GM12891 (cell line): ENCODE data around the gene ACSS1.

Source experiments
- DNase-seq: peaks from one replicate; pipeline ENCODE4 v3.0.0; 2011; ENCODE audit warnings: low spot score; ENCODE audit not compliant: insufficient read length
- FAIRE-seq: peaks from 2 replicates; lab custom pipeline; 2011; peaks lifted over from hg19 to GRCh38; lab: Jason Lieb, UNC
- PAX5 ChIP-seq: IDR thresholded peaks from 2 replicates; pipeline ENCODE4 v1.6.1; 2011; ENCODE audit warnings: low read length, moderate library complexity, mild to moderate bottlenecking; ENCODE audit not compliant: insufficient read depth, severe bottlenecking
- POLR2A ChIP-seq: IDR thresholded peaks from 2 replicates; pipeline ENCODE4 v1.6.1; 2011; ENCODE audit warnings: low read depth, low read length, control low read depth
- POLR2AphosphoS5 ChIP-seq: IDR thresholded peaks from 2 replicates; pipeline ENCODE4 v1.6.1; 2011; ENCODE audit warnings: low read depth, low read length, control low read depth
- POU2F2 ChIP-seq: IDR thresholded peaks from 2 replicates; pipeline ENCODE4 v1.6.1; 2011; ENCODE audit warnings: low read depth, mild to moderate bottlenecking, control low read depth, low read length, moderate library complexity
- SPI1 ChIP-seq: IDR thresholded peaks from 2 replicates; pipeline ENCODE4 v1.6.1; 2011; ENCODE audit warnings: low read depth, low read length, control low read depth
- TAF1 ChIP-seq: IDR thresholded peaks from 2 replicates; pipeline ENCODE4 v1.6.1; 2011; ENCODE audit warnings: low read depth, low read length, control low read depth

The ACSS1 gene

DNA sequence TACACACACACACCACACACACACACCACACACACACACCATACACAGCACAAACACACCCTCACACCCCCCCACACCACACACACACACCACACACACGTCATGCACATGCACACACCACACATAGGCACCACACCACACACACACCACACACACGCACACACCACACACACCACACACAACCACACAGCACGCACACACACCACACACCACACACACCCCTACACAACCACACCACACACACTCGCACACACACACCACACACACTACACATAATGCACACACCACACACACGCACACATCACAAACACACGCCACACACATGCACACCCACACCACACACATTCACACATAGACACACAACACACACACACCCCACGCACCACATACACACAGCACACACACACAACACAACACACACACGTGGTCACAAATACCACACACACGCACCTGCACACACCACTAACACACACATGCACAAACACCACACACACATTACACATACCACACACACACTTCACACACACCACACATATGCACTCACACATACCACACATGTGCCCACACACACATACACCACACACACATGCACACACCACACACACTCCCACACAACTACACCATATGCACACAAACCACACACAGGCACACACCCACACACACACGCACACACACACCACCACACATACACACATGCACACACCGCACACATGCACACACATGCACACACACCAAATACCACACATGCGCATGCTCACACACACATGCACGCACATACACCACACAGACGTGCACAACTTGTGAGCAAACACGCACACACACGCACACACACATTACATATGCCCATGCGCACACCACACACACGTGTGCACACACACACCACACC lies 9.4 kb upstream of the ACSS1 start:
- TF ChIP-seq POLR2A = no peak
- FAIRE-seq = peak; percentile 94
- DNase-seq = no peak

DNA sequence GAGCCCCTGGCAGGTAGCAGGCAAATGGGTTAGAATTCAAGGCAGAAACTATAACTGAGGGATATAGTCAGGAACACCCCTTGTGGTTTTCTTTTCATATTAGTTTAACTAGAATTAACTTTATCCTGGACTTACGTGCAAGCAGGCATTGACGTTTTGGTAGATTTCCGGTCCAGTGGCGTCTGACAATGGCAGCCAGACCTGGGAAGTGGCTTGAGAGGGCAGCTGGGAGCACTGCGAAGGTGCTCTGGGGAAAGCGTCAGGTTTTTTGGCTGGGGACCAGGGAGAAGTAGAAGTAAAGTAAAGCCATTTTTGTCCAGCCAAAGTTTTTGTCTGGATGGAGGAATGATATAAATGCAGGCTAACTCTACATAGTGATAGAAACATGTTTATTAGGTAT lies 8.4 kb upstream of the ACSS1 start:
- no peak for TF ChIP-seq POLR2A
- no peak for TF ChIP-seq POU2F2
- no peak for TF ChIP-seq POLR2AphosphoS5
- TF ChIP-seq TAF1 = no peak
- no peak for TF ChIP-seq SPI1
- no peak for TF ChIP-seq PAX5
- no peak for FAIRE-seq
- DNase-seq = no peak

DNA sequence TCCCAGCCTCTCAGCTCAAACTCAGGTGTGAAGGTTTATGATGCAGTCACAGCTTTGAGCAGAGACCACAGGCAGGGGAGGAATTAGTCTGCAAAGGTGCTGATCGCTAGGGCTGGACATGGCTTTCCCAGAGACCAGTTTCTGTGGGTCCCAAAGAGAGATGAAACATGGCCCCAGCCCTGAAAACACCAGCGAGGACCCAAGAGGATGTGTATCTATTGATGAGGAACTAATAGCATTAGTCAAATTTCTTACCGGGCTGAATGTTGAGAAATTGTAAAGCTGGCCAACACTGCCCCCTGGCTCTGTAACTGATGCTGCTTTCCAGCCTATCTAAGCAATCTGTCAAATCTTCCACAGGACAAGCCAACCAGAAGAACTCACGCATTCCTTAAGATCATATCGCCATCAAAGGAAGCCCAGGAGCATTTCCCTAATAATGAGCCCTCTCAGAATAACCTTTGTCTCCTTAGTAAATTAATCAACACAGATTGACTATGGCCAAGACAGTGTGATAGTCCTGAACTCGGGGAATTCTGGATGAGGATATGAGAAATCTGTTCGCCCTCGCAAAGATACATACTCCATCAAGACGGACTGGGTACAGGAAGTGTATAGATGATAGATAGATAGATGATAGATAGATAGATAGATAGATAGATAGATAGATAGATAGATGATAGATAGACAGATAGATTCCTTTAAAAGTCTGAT lies 7.8 kb upstream of the ACSS1 start:
- no peak for DNase-seq
- FAIRE-seq = peak; percentile 88

DNA sequence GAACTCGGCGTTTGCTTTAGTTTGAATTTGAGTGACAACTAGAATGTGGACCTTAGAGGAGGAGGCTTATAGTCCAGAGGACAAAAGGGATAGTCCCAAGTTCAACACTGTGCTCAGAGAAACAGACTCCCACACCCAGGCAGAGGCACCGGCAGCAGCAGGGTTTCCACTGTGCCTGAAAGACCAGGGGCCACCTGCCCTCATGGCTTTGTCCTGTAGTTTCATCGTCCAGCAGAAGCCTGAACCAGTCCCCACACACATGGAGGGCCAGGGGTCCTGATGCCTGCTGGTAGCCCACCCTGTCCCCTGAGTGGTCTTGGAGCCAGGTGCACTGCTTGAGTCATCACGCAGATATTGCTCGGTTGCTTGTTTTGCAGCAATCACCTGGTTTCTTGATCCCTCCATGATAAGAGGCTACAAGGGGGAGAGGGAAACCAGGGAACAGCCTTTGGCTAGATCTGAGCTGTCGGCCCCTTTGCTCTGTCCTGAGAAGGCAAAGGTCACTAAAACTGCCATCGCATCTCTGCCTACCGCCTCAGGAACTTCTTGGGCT lies 7.2 kb upstream of the ACSS1 start:
- DNase-seq = no peak
- FAIRE-seq = no peak
- TF ChIP-seq POLR2A (no peak), SPI1 (no peak), POU2F2 (no peak), TAF1 (no peak), PAX5 (no peak), POLR2AphosphoS5 (no peak)

More for the DNA sequence above, 7.8 kb upstream of the ACSS1 start:
- TF ChIP-seq POLR2AphosphoS5 = no peak
- peak; percentile 21; the same call in 1 of the 2 replicates for TF ChIP-seq POU2F2

DNA sequence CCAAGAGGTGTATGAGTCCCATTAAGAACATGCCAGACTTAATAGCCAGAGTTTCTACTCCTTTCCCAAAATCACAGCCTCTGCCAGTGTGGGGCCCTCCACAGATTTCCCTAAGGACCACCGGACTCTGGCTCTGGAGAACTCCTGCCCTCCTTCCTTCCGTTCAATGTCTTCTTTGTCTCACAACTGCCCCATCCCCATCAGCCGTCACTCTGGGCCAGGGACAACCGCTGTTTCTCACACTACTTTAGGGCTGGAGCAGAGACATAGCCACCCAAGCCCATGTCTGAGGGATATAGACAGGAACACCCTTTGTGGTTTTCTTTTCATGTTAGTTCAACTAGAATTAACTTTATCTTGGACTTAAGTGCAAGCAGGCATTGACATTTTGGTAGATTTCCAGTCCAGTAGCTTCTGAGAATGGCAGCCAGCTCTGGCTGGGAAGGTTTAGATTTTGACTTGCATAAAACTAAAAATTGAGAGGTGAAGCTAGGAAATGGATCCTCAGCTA lies 6.7 kb upstream of the ACSS1 start:
- DNase-seq (no peak), FAIRE-seq (no peak)
- TF ChIP-seq POU2F2 = no peak
- no peak for TF ChIP-seq PAX5
- TF ChIP-seq TAF1 = no peak
- TF ChIP-seq POLR2A = no peak
- TF ChIP-seq POLR2AphosphoS5 = no peak
- TF ChIP-seq SPI1 = no peak

DNA sequence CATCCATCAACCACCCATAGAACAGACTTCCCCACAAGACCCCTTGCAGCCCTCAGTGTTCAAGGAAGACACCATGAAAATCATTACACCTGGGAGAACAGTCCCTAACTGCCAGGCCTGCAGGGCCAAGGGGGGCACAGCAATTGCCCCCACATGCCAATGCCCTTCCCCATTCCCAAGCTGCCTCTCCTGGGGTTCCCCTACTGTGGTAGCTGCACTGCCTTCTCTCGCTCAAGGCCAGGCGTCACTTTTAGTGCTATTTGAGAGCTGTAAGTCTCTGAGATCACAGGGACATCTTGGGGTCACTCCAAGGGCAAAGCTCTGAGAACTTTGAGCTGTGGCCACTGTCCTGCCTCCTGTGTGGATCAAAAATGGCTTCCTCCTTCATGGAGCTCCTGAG lies 6.0 kb upstream of the ACSS1 start:
- no peak for DNase-seq
- no peak for FAIRE-seq
- TF ChIP-seq SPI1 (no peak), TAF1 (no peak), POU2F2 (no peak), PAX5 (no peak), POLR2A (no peak), POLR2AphosphoS5 (no peak)

DNA sequence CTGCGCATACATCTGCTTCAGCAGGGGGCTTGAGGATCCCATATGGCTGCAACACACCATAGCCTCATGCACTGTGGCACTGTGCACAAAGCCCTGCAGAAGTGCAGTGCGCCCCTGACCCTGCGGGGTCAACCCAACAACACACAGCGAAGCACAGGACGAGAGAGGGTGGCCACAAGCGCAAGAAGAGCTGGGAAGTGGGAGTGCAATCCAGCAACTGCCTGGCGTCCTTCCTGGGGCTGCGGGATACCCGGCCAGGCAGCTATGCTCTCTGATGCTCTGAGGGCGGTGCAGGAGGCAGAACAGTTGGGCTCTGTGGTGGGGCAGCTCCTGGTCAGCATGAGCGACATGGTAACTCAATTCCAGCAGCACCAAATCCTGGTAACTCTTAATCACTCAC lies 5.6 kb upstream of the ACSS1 start:
- no peak for DNase-seq
- FAIRE-seq = no peak
- TF ChIP-seq POLR2A (no peak), POLR2AphosphoS5 (no peak), SPI1 (no peak), PAX5 (no peak), POU2F2 (no peak), TAF1 (no peak)

DNA sequence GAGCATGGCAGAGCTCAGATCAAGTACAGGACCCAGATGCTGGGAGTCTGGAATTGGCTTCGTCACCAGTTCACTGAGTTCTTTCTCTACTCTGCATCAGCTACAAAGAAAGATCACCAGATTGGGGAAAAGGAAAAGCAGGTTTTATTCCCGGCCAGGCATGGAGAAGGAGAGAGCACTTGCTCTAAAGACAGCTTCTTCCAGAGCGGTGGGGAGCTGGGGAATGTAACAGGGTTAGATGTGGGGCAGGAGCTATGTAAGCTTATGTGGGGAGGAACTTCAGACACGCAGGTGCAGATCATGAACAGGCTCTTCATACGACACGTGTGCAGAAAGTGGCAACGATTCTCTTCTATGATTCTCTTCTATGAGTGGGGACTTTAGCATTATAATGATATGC lies 4.9 kb upstream of the ACSS1 start:
- no peak for DNase-seq
- TF ChIP-seq POLR2A (no peak), POU2F2 (no peak)
- FAIRE-seq = no peak

DNA sequence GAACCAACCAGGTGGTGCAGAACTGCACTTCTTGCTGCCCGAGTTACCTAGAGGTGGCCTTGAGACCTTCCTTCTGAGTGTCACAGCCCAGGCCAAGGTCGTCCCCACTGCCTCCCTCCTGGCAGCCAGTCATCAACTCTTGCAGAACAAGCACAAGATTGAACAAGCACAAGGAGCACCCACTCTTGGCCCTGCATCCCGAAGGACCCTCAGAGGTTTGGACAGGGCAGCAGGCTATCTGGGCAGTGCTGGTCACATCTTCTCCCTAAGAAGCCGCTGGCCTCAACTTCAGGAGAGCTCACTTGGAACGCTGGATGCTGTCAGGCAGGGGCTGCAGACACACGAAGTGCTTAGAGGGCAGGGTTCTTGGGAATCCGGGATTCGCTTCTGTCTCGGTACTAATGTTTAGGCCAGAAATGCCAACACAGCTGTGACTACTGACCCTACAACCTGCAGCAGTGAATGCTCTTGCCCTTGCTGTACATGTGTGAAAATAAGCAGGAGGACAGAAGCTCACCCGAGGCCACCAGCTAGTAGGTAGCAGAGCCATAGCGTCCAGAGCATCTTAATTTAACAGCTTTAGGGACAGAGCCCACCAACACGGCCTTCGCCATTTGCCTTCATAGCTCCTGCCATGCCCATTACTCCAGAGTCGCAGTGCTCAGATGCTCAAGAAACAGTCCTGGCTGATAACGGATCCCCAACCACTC lies 4.0 kb upstream of the ACSS1 start:
- no peak for DNase-seq
- no peak for FAIRE-seq
- TF ChIP-seq SPI1 (no peak), POLR2AphosphoS5 (no peak)
